COLO829 (cell line): Measurements from ENCODE around the gene THBS4.
"Not testable (repeated sequence)": the region's sequence is repeated elsewhere in the genome, so short reads cannot be mapped to it uniquely, and the experiment has no call there.

ENCODE experiments used
- DNase-seq: peaks from one replicate; pipeline ENCODE4 v3.0.0; 2012; ENCODE audit warnings: low spot score

The THBS4 gene

DNA sequence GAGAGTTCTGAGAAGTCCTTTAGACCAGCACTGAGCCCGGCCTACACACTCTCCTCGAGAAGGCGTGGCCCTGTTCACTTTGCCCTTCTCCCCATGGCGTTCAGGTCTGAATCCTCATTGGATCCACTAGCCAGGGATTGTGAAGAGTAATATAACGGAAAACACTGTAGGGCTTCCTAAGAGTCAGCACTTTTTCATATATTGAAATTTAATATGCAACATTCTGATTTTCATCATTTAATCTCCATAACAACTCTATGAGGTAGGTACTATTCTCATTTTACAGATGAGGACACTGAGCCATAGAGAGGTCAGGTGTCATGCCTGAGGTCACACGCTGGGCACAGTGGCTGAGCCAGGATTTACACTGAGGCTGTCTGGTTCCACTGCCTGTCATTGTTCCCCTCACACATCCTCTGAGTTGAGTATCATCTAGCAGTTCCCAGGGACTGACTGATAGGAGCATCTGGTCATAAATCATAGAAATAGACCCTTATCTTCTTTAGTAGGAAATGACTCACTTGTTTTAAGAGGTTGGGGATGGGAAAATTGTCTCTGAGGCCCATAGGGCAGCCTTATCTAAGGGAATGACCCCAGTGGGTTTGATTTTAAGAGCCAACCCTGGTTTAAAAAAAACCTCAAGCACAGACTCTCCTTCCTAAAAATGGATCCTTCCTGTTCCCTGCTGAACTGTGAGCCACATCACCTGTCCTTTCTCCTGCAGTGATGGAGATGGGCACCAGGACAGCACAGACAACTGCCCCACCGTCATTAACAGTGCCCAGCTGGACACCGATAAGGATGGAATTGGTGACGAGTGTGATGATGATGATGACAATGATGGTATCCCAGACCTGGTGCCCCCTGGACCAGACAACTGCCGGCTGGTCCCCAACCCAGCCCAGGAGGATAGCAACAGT lies 41.2 kb downstream of the THBS4 start:
- DNase-seq, result no peak

DNA sequence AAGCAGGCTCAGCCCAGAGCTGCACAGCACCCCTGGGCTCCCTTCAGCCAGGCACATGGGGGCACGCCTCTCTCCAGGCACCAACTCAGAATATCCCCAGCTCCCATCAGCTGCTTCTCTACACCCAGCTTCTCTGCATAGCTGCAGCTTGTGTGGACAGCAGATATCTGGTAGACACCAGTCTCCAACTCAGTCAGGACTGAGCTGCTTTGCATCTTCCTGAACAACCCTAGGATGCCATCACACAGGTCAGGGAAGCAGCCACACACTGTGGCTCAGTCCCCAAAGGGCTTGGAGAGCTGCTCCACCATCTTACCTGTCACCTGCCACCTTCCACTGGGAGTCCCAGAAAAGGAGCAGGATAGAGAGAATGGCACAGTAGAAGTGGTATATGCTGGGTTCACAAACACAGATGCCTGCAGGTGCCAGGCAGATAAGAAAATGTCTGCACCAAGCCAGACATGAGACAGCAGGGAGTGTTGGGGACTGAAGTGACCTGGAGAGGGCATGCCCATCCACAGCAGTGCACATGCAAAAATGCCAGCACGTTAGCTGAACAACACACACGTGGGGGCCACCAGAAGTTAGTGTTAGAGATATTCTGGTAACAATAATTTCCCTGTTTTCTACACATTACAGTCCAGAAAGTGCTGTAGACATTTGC lies 42.0 kb downstream of the THBS4 start:
- DNase-seq, result no peak

DNA sequence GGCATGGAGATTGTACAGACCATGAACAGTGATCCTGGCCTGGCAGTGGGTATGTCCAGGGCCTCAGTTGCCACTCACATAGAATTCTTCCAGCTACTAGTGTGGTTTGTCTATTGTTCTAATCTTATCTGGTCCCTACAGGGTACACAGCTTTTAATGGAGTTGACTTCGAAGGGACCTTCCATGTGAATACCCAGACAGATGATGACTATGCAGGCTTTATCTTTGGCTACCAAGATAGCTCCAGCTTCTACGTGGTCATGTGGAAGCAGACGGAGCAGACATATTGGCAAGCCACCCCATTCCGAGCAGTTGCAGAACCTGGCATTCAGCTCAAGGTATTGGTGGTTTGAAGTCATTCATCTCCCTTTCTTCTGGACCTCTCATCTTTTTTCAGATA lies 43.8 kb downstream of the THBS4 start:
- no peak for DNase-seq

DNA sequence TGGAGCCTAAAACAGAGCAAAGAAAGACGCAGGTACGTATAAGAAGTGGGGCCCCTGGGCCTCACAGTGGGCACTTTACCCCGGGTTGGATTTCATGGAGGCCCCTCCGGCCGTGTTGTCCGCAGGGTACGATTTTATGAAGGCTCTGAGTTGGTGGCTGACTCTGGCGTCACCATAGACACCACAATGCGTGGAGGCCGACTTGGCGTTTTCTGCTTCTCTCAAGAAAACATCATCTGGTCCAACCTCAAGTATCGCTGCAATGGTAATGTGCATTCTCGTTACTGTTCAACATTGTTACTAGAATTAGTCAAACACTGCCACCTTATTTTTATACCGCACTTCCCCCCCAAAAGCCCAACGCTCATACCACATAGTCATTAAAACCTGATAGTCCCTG lies 47.1 kb downstream of the THBS4 start:
- no peak for DNase-seq

DNA sequence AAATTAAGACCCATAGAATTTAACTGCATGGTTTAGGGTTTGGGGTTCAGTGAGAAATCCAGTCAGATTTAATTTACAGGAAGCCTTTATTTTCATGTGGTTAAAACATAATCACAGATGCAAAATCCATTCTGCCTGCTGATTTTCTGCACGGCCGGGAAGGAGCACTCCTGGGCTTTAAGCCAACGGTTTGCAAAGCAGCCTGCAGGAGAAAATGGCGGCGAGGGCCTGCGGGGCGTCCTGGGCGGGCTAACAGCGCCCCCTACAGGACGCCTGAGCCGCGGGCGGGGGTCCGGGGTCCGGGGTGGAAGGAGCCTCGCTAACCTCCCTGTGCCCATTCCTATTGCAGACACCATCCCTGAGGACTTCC lies 47.6 kb downstream of the THBS4 start:
- peak; percentile 49 for DNase-seq

DNA sequence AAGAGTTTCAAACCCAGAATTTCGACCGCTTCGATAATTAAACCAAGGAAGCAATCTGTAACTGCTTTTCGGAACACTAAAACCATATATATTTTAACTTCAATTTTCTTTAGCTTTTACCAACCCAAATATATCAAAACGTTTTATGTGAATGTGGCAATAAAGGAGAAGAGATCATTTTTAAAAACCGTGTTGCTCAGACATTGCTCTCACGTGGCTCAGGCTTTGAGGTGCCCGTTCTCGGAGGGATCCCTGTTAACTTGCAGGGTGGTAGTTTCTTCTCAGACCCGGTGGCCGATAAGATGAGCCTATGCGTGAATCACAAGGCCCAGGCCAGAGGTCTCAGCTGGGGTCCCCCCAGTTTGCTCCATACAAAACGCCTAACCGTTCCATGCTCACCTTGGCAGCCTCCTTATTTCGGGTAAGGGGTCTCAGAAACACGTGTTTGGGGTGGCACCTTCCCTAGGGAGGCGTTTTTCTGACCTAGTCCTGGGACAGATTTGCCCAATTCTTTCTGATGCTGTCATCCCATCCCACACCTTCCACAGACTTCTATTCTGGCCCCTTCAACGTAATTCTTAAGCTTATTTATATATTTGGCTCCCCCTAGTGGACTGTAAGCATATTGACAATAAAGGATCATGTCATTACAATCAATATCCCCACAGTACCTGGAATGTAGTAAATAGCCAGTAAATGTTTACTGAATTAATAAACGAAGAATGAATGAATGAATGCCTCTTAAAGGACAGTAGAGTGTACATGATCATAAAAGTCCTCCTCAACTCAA lies 48.1 kb downstream of the THBS4 start:
- DNase-seq, result peak; percentile 60

DNA sequence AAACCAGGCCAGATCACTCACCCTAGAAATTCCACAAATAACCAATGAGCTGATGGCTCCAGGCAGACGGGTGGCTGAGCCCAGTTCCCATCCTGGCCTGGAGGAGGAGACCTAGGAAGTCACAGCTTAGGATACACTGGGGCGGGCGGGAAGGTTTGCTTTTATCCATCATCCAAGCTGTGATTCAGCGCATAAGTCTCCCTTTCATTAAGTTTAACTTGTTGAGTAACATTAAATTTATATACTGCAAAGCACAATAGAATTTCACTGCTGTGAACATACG lies 55.7 kb downstream of the THBS4 start:
- DNase-seq, result no peak

DNA sequence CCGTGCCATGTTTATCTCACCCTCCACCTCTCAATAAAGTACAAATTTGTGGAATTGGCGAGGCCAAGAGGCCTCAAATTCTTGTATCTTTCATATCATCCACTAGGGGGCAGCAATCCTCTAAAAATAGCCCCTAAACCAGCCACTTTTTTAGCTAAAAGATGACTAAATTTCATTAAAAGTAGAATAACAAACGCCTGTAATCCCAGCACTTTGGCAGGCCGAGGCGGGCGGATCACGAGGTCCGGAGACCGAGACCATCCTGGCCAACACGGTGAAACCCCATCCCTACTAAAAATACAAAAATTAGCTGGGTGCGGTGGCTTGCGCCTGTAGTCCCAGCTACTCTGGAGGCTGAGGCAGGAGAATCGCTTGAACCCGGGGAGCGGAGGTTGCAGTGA lies 56.6 kb downstream of the THBS4 start:
- DNase-seq, result peak; percentile 60

DNA sequence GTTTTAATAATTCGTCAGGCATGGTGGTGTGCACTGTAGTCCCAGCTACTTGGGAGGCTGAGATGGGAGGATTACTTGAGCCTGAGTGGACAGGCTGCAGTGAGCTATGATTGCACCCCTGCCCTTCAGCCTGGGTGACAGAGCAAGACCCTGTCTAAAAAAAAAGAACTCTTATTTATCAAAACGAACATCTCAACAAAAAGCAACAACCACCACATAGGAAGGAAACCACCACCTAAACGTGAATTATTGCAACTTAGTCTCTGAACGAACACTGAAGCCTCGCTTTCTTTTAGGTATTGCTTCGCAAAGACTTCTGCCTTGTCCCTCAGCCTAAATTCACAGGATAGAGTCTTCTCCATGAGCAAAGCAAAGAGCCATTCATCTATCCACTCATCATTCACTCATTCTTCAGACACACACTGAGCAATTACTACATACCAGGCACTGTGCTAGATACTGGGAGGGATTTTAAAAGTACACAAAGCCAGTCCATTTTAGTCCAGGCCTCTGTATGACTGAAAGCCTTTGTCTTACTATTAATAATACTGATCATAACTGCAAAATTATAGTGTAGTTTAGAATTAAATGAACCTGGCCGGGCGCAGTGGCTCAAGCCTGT lies 57.4 kb downstream of the THBS4 start:
- DNase-seq, result no peak

DNA sequence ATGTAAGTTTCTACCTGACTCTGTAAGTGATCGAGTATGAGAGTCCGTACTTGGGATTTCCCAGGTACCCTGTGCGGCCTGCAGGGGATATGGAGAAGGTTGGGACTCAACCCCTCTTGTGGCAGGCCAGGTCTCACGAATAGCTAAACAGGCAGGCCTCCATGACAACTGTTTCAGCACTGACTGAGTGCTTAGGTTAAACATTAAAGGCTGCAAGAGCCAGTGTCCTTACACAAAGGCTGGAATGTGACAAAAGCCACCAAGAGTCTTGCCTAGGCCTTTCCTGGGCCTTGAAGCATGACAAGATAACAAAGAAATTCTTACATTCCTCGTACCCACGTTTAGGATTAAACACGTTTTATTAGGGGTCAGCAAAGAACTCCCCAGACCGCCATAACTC lies 58.6 kb downstream of the THBS4 start:
- no peak for DNase-seq

DNA sequence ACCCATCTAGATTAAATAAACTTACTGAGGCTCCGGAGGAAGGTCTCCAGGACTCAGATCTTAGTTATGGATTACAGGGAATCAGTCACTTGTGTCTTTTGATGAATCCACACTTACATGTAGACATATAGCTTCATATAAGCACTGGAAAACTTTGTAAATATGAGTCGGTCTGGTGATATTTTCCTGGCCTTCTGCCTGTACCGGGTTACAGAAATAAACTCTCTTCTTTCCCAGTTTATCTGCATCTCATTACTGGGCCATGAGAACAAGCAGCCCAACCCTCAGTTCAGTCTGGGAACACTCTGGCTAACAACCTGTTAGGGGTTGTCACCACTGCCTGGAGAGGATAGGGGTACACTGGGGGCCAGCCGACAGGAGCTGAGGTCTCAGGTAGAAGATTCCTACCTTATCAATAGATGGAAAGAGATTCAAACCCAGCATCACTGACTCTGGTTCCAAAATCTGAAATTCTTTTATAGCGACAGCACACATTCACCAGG lies 59.1 kb downstream of the THBS4 start:
- no peak for DNase-seq

DNA sequence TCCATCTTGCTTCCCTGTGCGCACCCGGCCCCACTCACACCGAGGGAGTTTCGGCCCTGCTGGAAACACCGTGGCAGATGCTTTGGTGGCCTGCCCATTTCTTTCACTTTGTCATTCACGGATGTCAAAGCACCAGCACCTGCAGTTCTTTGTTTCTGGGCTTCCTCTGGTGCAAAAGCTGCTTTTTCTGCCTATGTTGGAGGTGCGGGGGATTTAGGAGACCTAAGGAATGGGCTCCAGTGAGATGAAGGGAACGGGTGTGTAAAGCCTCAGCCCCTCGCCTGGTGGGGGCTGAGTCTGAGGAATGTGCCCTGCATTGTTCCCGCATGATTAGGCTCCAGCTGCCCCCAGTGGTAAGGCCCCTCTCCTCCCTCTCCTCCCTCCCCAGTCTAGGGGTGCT lies 62.3 kb downstream of the THBS4 start:
- DNase-seq, result no peak

DNA sequence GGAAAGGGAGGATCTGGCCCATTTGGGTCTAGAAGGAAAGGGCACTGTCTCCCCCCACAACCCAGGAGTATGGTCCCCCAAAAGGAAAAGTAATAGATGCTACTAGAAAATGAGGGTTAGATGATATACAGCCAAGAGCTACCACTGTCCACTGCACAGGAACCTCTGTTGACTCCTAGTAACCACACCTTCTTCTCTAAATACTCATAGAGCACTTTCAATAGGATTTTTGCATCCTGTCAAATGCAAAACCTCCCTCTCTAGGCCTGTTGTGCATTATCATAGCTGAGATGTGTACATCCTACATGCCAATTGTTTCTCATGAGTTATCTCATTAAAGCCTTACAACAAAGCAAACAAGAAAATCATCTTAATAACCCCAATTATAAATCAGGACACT lies 66.8 kb downstream of the THBS4 start:
- no peak for DNase-seq

DNA sequence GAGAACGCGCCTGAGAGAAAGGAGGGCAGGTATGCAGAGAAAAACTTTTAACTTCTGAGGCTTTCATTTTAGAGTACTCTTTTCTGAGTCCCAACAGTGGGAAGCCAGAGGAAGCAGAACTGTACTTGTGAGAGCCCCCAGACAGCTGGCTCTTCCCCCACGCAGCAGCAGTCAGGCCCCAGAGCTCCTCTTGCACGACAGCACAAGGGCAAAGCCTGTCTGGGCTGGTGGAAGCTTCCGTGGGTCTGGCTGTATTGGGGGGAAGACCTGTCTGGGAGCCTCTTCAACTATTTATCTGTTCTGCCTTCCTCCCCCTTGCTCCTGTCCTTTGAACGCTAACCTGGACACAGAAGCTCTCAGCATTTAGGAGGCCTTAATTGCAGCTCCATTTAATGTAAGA lies 68.2 kb downstream of the THBS4 start:
- no peak for DNase-seq

DNA sequence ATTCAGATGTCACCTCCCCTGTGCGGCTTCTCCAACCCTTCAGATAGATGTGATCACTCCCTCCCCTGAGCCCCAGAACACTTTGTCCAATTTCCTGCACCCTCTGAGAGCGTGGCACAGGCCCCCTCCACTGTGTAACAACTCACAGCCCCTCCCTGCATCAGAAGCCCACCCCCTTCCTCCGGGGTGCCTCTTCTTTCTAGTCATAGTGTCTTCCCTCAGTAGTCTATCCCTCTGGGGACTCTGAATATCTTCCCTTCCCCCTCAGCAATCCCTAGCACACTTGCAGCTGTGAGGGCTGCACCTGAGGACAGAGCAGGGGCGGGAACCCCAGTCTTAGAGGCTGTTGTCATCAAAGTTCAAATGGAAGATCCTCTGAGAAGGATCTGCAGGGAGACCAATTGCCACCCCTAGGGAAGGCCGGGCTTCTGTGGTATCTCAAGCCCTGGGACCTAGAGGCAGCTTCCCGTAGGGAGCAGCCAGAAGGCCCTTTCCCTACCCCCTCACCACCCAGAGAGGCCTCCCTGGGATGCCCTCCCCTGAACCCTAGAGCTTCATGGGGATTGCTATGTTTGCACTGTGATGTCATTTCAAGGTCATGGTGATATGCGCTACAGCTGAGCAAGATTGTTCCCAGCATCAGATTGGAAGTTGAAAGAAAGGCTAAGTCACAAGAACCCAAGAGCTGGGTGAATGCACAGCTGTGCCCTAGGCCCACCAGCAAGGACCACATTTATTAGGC lies 70.7 kb downstream of the THBS4 start:
- DNase-seq, result no peak

DNA sequence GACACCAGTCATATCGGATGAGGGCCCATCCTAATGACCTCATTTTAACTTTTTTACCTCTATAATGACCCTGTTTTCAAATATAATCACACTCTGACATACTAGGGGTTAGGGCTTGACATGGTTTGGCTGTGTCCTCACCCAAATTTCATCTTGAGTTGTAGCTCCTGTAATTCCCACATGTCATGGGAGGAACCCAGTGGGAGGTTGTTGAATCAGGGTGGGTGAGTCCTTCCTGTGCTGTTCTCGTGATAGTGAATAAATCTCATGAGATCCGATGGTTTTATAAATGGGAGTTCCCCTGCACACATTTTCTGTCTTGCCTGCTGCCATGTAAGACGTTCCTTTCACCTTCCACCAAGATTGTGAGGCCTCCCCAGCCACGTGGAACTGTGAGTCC lies 71.8 kb downstream of the THBS4 start:
- DNase-seq, result no peak

DNA sequence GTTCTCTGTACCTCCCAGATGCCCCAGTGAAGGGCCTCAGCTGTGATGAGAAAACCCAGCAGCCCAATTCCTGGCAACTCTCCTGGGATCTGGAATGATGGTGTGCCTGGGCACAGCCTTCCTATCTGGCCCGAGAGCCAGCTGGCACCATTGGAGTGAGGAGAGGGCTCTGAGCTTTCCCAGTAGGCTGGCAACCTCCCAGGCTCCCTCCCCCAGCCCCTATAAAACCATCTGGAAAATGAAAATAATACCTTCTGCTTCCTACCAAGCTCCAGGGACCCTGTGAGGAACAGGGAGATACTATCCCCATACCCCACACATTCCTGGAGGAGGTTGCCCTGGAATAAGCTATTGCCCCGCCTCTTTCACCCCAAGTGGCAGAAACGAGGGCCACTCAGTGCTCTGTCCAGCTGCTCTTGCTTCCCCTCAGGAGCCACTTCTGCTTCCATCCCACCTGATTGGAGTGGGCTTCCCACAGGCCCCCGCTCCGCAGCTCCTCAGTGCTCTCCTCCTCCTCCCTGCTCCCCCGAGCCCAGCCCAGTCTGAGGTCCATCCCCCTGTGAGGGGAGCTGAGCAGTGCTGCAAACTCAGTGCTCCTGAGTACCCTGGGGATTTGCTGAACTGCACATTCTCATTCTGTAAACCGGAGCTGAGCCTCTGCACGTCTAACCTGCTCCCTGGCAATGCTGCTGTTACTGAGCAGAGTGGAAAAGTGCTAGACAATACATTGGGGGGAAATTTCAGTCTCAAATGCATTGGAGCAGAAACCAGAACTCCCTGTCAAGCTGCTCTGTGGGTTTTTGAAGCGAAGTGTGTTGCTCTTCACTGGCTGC lies 74.7 kb downstream of the THBS4 start:
- DNase-seq, result no peak

DNA sequence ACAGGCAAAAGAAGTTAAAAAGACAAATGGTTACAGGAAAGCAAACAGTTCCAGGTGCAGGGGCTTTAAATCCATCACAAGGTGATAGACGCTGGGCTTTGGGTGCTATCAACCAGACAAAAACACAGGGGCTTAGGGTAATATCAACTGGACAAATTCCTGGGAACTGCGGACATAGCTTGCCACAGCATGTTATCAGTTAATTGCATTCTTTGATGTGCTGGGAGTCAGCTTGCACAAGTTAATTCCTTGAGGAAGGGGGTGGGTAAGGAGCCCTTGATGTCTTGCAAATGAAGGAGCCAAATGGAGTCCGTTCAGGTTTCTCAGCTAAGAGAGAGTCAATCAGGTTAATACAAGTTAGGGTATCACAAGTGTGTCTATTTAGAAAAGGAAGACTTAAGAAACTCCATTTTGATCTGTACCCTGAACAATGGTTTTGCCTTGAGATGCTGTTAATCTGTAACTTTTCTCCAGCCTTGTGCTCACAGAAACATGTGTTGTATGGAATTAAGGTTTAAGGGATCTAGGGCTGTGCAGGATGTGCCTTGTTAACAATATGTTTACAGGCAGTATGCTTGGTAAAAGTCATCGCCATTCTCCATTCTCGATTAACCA lies 76.3 kb downstream of the THBS4 start:
- DNase-seq, result not testable (repeated sequence)

DNA sequence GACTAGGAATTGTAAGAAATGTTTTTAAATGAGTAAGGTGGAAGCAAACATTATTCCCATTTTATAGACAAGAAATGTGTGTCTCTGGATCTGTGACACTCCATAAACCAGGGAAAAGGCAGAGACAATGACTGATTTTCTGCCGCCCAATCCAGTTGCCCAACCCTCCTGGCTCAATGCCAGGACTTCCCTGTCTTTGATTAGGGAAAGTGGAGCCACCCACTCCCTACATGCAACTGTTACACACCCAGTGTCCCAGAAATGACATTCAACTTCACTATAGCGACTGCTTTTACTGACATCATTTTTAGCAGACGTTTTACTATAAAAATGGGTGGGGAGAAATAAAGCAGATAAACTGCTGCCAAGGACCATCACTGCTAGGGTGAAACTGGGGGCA lies 79.7 kb downstream of the THBS4 start:
- DNase-seq, result no peak

DNA sequence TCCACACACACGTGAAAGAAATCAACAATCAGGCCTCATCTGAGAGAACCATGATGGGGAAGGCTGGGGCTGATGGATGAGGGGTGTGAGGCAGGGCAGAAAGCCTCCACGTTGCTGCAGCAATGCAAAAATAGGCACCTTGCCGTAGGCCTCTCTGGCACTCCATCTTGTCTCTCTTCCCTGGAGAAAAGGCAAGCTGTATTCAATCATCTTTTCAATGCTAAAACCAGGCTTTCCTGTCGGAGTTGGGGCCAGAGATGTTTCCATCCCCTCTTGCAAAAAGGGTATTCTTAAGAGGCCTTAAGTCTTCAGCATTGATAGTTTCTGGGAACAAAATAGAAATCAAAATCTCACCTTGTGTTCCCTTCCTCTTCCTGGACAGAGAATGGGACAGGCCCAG lies 80.9 kb downstream of the THBS4 start:
- no peak for DNase-seq
